GM19397 (cell line): Measurements from ENCODE around the gene DBNDD1.
"Not testable (repeated sequence)": the region's sequence is repeated elsewhere in the genome, so short reads cannot be mapped to it uniquely, and the experiment has no call there.

Source experiments
- ATAC-seq: cut with Tn5 transposase; IDR thresholded peaks from one replicate; pipeline ENCODE4 v1.9.1; 2021; ENCODE audit warnings: mild to moderate bottlenecking, moderate library complexity; ENCODE audit not compliant: unreplicated experiment

Gene DBNDD1

GRCh38 chr16:90012991-90013745 is 6.1 kb downstream of the DBNDD1 start:
- ATAC-seq: no peak

DNA sequence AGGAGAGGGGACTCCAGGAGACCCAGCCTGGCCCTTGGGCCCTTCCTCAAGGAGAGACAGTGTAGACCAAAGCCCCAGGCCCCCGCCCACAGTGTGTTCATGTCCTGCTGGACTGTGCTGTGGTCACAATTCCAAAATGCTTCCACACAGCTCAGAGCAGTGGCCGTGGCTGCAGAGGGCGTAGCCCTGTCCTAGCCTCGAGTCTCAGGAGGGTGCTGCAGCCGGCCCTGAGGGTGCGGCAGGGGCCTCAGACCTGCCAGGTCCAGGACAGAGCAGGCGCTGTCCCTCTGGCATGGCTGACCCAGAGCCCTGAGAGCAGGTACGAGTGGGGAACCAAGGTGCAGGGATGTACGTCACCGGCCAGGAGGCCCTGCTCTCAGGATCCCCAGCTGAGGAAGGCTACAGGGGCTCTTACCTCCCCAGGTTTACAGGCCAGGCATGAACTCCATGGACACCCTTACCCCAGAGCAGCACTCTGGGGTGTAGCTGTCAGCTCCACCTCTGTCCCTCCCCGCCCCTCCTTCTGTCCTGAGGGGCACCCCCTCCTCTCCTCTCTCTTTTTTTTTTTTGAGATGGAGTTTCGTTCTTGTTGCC is 7.3 kb downstream of the DBNDD1 start:
- ATAC-seq: no peak

GRCh38 chr16:90011508-90011819 is 7.8 kb downstream of the DBNDD1 start:
- no peak for ATAC-seq

DNA sequence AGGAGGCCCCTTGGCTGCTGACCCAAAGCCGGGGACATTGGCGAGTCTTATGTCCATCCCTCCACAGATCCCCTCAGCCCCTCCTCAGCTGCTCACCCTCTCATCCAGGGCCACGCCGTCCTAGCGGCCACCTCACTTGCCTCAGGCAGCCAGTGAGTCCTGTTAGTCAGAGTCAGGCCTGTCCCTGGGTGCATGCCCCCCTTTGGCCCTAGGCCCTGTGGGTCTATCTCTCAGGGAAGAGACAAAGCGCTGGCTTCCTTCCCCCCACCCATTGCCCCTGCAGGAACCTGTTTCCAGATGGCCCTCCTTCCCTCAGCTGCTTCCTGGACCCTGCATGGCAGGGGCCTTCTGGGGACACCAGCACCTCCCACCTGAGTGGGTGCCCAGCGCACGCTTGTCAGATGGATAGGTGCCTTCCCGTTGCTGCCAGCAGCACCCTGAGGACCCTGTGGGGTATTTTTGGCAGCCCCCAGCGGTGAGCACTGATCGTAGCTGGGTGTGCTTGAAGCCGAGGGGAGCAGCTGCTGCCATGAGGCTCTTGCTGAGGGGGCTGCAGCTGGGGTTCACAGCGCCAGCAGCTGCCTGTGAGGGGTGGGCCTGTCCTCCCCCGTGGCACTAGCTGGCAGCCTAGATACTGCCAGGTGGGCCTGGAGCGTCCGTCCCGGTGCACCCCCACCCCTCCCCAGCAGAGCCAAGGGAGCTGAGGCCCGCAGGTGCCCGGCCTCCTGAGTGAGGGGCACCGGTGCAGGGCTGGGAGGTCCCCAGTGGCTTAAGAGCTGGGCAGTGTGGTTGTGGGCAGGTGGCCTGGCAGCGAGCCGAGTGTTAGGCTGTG is 8.4 kb downstream of the DBNDD1 start:
- ATAC-seq: no peak

- ATAC-seq: no peak
Observed at GRCh38 chr16:90009172-90009899, 9.9 kb downstream of the DBNDD1 start.

GRCh38 chr16:90008708-90009145 is 10.5 kb downstream of the DBNDD1 start:
- ATAC-seq: no peak

GRCh38 chr16:90007635-90008234 is 11.5 kb downstream of the DBNDD1 start:
- not testable (repeated sequence) for ATAC-seq

GRCh38 chr16:90007015-90007414 is 12.2 kb downstream of the DBNDD1 start:
- no peak for ATAC-seq

DNA sequence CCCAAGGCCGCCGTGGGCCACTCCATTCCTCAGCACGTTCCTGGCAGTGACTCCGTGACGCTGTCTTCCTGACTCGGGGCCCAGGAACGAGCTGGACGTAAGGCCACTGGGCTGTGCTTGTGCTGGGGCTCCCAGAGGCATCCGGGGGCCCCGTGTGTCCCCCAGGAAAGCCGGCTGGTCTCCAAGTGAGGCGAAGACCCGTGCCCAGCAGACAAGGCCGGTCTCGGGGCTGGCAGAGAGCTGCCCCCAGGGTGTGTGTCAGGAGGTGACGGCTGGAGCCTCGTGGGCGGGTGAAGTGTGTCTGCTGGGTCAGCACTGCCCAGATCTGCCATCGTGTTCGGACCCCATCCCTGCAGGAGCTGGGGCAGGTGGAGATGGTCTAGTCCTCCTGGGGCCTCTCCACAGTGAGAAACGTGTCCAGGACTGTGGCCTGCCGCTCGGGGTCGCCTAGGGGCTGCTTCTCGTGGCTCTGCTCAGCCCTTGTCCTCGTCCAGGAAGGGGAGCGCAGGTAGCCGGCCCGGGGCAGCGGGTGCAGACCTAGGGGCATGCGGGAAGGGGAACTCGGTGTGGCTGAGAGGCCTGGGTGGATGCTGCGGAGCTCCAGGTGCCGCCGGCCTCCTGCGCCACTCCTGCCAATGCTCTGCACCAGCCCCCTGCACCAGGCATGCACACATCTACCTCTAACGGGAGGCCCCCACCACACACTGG is 13.1 kb downstream of the DBNDD1 start:
- ATAC-seq: no peak

GRCh38 chr16:90004577-90004976 is 14.7 kb downstream of the DBNDD1 start:
- ATAC-seq: no peak

DNA sequence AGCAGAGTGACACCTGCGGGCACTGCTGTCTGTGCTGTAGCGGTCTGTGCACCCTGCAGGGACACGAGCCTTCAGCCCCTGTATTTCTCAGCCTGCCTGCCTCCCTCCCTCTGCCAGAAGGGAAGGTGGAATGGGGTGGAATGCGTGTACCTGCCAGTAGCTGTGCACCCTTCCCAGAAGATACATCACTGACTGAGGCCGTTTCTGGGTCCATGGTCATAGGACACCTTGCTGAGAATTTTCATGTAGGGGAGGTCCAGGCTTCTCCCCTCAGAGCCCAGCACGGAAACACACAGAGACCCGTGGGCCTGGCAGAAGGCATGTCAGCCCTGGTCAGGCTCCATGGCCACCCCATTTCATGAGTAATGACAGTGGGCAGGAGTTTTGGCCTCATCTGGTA is 16.5 kb downstream of the DBNDD1 start:
- no peak for ATAC-seq

GRCh38 chr16:90001761-90002503 is 17.3 kb downstream of the DBNDD1 start:
- ATAC-seq: no peak

DNA sequence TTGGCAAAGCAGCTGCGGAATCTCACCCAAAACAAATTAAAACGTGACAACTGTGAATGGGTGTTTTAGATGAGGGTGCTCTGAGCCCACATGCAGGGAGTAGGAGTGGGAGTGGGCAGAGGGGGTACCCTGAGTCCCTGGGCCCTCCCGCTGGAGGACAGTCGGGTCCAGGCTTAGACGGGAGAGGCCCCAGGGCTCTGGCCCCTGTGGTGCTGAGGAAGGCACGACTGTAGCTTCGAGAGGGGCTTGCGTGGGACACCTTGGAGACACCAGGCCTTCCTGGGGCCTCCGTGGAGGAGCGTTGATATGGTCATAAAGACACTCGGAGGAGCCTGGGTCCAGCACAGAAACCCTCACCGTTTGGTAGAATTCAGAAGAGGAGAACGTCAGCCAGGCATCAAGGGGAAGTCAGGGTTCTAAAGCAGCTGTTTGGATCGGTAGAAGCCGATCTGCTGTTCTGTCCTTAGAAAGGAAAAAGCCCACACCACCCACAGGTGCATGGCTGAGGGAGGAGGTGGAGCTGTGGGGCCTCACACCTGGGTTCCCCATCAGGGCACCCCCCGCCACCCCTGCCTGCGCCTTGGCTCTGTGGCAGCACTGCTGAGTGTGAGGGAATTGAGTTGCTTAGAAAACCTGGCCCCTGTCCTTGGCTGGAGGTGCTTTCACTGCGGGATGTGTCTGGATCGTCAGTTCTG is 18.4 kb downstream of the DBNDD1 start:
- no peak for ATAC-seq

GRCh38 chr16:89999831-90000574 is 19.3 kb downstream of the DBNDD1 start:
- no peak for ATAC-seq

- ATAC-seq: no peak
Observed at GRCh38 chr16:89996178-89996489, 23.1 kb downstream of the DBNDD1 start.

DNA sequence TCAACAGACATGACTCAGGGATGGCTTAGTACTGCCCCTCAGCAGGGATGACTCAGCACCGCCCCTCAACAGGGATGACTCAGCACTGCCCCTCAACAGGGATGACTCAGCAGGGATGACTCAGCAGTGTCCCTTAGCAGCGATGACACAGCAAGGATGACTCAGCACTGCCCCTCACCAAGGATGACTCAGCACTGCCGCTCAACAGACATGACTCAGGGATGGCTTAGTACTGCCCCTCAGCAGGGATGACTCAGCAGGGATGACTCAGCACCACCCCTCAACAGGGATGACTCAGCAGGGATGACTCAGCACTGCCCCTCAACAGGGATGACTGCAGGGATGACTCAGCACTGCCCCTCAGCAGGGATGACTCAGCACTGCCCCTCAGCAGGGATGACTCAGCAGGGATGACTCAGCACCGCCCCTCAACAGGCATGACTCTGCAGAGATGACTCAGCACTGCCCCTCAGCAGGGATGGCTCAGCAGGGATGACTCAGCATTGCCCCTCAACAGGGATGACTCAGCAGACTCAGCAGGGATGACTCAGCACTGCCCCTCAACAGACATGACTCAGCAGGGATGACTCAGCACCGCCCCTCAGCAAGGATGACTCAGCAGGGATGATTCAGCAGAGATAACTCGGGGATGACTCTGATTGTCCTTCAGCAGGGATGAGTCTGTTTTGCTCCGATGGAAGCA is 23.6 kb downstream of the DBNDD1 start:
- ATAC-seq: not testable (repeated sequence)

- not testable (repeated sequence) for ATAC-seq
Observed at GRCh38 chr16:89994721-89995474, 24.4 kb downstream of the DBNDD1 start.
